ENCODE data around the gene ATG9A. TPM values are rescaled to one million over a fixed set of nuclear protein-coding genes. Genes with fewer than 3 reads are reported as not detected.
"Not testable (repeated sequence)": the region's sequence is repeated elsewhere in the genome, so short reads cannot be mapped to it uniquely, and the experiment has no call there.

ATG9A gene
- total RNA-seq, 2 donors from 2014 or later = 60.2 to 66.0 TPM

- intact Hi-C loops (cut with DNase I, micrococcal nuclease) = no loop called here
- ATAC-seq (no peak), DNase-seq (no peak)
Observed at GRCh38 chr2:219210196-219210885, 19.1 kb downstream of the ATG9A start.

DNA sequence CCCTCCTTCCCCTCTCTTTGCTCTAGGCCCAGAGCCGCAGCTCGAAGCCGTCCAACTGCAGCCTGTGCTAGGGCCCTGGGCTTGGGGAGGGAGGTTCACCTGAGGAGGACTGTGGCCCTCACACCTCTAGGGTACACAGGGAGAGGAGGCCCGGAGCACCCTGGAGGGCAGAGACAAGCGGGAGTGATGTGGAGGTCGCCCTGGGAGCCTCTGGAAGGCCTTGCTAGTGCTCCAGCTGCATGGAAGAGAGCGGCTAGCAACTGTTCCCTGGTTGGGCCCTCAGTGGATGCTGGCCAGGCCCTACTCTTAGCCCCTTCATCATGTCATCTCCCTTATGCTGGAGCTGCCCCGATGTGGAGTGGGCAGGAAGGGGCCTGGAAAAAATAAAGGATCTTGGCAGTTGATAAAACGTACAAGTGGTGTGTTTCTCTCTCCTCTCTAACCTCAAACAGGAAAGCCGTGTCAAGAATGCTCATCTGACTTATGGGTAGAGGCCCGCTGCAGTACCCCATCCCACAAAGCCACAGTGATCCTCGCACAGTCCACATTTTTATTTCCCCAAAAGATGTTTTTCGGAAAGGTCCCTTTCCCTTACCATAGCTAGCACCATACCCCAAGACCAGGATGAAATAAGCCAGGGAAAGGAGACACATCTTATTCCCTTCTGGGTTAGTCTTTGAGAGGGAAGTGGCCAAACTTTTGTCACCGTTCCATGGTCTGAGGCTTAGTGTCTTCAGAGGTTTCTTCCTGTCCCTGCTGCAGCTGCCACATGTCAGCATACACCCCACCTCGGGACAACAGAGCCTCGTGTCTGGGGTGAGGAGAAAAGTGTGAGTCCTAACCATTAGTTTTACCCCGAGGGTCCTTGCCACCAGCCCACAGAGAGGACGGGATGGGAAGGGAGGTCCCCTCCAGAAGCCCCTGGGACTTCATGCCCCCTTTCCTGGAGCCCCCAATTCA lies 19.9 kb downstream of the ATG9A start:
- no peak for DNase-seq
- intact Hi-C loops (cut with DNase I, micrococcal nuclease) = no loop called here
- ATAC-seq = no peak

DNA sequence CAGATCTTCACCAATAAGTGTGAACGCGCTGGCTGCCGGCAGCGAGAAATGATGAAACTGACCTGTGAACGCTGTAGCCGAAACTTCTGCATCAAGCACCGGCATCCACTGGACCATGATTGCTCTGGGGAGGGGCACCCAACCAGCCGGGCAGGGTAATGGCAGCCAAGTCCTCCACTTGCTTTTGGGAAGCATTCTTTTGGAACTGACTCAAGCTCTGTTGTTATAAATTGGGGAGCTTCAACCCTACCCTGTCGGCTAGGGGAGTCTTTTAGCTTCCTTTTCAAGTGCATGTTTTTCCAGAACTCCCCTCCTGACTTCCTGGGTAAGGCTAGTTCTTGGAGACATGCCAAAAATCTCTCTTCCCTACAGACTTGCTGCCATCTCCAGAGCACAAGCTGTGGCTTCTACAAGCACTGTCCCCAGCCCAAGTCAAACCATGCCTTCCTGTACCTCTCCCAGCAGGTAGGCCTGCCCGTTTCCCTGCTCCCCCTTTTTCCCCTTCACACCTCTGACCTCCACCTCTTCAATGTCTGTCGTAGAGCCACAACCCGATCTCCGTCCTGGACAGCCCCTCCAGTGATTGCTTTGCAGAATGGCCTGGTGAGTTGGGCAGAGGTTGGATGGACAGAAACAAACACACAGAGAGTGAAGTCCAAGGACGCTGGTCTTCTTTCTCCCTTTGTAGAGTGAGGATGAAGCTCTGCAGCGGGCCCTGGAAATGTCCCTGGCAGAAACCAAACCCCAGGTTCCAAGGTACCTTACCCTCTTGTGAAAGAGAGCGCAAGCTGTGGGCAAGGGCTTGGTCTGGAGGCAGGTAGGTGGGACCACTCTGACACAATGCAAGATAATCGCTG lies 21.3 kb downstream of the ATG9A start:
- no peak for DNase-seq
- intact Hi-C loops (cut with DNase I, micrococcal nuclease) = no loop called here
- ATAC-seq = no peak

- intact Hi-C loops (cut with DNase I, micrococcal nuclease) = no loop called here
- DNase-seq (no peak), ATAC-seq (no peak)
Observed at GRCh38 chr2:219207134-219207883, 22.1 kb downstream of the ATG9A start.

- DNase-seq (peak; percentile 94 to 97), ATAC-seq (peak; percentile 95)
- intact Hi-C loops (cut with DNase I, micrococcal nuclease) = no loop called here
Observed at GRCh38 chr2:219206328-219207133, 22.9 kb downstream of the ATG9A start, which contains the start of gene ZFAND2B. ZFAND2B (plus strand) TSS chr2:219206782; CDS start chr2:219206988, 206 bp downstream.

DNA sequence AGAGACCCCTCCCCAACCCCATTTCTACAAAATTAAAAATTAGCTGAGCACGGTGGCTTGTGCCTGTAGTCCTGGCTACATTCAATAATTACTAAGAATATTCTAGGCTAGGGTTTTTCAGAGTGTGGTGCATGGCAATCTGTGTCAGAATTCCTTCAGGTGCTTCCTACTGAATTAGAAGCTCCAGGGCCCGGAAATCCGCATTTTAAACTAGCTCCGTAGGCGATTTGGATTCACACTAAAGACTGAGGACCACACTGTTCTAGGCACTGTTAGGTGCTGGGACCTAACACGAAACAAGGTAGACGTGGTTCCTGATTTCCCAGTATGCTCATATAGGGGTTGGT lies 23.5 kb downstream of the ATG9A start:
- ATAC-seq = no peak
- intact Hi-C loops (cut with DNase I, micrococcal nuclease) = no loop called here

DNA sequence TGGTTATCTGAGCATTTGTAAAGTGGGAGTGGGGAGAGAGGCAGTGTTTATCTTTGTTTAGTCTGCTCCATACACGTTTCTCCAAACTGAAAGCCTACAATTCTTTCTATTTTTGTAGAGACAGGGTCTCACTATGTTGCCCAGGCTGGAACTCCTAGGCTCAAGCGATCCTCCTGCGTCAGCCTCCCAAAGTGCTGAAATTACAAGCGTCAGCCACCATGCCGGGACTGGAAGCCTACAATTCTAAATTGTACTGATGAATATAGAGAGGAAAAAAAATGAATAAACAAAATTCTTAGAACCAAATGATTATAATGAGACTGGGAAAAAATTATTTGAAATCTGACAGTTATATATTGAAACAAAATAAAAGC lies 24.3 kb downstream of the ATG9A start:
- DNase-seq (no peak), ATAC-seq (no peak)
- intact Hi-C loops (cut with DNase I, micrococcal nuclease) = no loop called here

More for the DNA sequence above, 23.5 kb downstream of the ATG9A start:
- DNase-seq = no peak

DNA sequence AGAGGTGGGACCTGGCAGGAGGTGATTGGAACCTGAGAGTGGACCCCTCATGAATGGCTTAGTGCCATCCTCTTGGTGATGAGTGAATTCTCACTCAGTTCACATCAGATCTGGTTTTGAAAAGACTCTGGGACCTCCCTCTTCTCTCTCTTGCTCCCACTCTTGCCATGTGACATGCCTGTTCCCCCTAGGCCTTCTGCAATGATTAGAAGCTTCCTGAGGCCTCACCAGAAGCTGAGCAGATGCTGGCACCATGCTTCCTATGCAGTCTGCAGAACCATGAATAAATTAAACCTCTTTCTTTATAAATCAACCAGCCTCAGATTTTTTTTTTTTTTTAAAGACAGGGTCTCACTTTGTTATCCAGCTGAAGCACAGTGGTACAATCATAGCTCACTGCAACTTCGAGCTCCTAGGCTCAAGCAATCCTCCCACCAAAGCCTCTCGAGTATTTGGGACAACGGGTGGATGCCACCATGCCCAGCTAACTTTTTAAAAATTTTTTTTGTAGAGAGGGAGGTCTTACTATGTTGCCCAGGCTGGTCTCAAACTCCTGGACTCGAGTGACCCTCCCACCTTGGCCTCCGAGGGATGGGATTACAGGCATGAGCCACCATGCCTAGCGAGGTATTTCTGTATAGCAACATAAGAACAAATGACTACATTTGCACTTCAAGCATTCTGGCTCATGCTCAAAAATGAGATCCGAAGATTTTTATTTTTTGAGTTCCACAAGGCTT lies 24.8 kb downstream of the ATG9A start:
- intact Hi-C loops (cut with DNase I, micrococcal nuclease) = no loop called here
- no peak for ATAC-seq
- DNase-seq = no peak

DNA sequence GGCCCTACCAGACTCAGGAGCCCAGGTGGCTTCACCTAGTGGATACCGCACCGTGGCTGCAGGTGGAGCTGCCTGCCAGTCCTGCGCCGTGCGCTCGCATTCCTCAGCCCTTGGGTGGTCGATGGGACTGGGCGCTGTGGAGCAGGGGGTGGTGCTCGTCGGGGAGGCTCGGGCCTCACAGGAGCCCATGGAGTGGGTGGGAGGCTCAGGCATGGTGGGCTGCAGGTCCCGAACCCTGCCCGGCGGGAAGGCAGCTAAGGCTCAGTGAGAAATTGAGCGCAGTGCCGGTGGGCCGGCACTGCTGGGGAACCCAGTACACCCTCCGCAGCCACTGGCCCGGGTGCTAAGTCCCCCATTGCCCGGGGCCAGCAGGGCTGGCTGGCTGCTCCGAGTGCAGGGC lies 28.1 kb downstream of the ATG9A start:
- ATAC-seq; intact Hi-C loops (cut with DNase I, micrococcal nuclease); DNase-seq: not testable (repeated sequence)

DNA sequence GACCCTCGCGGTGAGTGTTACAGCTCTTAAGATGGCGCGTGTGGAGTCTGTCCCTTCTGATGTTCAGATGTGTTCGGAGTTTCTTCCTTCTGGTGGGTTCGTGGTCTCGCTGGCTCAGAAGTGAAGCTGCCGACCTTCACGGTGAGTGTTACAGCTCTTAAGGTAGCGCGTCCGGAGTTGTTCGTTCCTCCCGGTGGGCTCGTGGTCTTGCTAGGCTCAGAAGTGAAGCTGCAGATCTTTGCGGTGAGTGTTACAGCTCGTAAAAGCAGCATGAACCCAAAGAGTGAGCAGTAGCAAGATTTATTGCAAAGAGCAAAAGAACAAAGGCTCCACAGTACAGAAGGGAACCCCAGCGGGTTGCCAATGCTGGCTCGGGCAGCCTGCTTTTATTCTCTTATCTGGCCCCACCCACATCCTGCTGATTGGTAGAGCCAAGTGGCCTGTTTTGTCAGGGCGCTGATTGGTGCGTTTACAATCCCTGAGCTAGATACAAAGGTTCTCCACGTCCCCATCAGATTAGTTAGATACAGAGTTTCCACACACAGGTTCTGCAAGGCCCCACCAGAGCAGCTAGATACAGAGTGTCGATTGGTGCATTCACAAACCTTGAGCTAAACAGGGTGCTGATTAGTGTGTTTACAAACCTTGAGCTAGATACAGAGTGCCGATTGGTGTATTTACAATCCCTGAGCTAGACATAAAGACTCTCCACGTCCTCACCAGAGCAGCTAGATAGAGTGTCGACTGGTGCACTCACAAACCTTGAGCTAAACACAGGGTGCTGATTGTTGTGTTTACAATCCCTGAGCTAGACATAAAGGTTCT lies 28.7 kb downstream of the ATG9A start:
- DNase-seq; ATAC-seq; intact Hi-C loops (cut with DNase I, micrococcal nuclease): not testable (repeated sequence)

DNA sequence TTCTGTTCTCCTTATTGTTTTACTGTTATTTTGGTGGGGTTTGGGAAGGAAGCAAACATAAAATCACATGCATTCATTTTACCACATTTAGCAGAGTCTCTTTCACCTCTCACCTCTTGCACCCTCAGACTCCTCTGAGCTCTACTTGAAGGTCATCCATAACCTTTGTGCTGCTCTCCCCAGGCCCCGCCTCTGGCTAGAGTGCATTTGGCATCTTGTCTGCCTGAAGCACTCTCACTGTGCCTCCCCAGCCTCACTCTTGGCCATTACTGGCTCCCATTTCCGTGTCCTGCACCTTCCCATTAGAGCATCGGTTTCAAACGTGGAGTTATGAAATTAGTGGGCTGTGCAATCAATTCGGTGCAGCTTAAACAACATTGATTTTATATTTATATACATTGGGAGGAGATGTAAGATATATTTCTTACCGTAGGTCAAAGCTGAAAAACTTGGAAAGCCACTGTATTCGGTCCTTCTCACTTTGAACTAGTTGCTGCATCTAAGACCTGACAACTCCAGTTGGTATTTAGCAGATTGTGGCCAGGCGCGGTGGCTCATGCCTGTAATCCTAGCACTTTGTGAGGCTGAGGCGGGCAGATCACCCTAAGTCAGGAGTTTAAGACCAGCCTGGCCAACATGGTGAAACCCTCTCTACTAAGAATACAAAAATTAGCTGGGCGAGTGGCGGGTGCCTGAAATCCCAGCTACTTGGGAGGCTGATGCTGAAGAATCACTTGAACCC lies 29.8 kb downstream of the ATG9A start:
- ATAC-seq (no peak), DNase-seq (no peak)
- intact Hi-C loops (cut with DNase I, micrococcal nuclease) = no loop called here

DNA sequence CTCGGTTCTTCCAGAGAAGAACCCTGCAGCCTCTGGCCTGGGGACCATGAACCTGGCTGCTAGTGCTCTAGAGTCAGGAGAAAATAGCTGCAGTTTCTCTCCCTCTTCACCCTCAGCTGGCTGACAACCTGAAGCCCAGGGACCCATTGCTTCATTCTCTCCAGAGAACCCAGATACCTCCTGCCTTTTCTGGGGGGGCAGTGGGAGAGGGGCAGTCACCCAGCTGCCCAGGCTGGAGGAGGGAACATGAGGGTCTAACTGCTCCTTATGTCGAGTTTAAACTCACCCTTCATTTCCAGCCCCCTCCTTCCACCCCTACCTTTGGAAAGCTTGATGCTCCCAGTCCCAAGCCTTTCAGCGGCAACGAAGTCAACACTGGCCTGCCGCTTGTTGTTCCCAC lies 30.5 kb downstream of the ATG9A start:
- DNase-seq = no peak
- no peak for ATAC-seq
- intact Hi-C loops (cut with DNase I, micrococcal nuclease) = no loop called here

- intact Hi-C loops (cut with DNase I, micrococcal nuclease) = no loop called here
- DNase-seq (no peak), ATAC-seq (no peak)
Observed at GRCh38 chr2:219197388-219197787, 32.0 kb downstream of the ATG9A start.

DNA sequence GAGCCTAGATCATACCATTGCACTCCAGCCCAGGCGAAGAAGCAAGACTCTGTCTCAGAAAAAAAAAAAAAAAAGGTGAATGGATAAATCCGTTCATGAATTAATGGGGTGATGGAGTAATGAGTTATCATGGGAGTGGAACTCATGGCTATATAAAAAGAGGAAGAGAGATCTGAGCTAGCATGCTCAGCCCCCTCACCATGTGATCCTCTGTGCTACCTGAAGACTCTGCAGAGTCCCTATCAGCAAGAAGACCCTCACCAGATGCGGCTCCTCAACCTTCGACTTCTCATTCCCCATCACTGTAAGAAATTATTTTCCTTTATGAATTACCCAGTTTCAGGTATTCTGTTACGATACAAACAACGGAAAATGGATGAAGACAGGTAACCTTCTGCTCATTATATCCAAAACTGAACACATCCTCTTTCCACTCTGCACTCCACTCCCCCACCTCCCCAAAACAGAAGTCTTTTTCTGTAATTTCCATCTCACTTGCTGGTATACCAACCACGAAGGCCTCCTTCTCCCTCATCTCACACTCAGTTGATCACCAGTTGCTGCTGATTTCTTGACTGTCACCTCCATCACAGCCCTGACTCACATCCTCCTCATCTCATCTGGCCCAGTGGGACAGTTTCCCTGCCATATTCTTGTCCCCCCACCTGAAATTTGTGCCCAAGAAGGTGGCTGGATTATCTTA lies 42.5 kb downstream of the ATG9A start:
- DNase-seq = no peak
- intact Hi-C loops (cut with DNase I, micrococcal nuclease) = no loop called here
- no peak for ATAC-seq

- no peak for ATAC-seq
- intact Hi-C loops (cut with DNase I, micrococcal nuclease) = no loop called here
- DNase-seq = no peak
Observed at GRCh38 chr2:219184121-219184520, 45.3 kb downstream of the ATG9A start.

All from left colon (tissue), 2 donors.